SK-N-SH (cell line): ENCODE measurements around the gene CKB. TPM values are rescaled to one million over a fixed set of nuclear protein-coding genes. Genes with fewer than 3 reads are reported as not detected.

Experiments used
- CTCF ChIA-PET: fragments of 300-600, 350-600 bp; formaldehyde crosslinking; extraction: SDS; loops from one replicate; lab custom pipeline; 2021; lab: Yijun Ruan, JAX
- POLR2A ChIA-PET: fragments of 350-600 bp; sonication (Branson Sonifier 250); formaldehyde crosslinking; extraction: SDS; loops from one replicate; lab custom pipeline; 2020; ENCODE audit warnings: antibody characterized with exemption, inconsistent platforms; lab: Yijun Ruan, JAX
- DNase-seq: peaks from one replicate; pipeline ENCODE4 v3.0.0; 2012
- H2AFZ ChIP-seq: fragments of 200-600 bp; sonication (generic); 2 replicates; pipeline ENCODE4 v1.8.1; 2016; ENCODE audit warnings: antibody characterized with exemption, mild to moderate bottlenecking, low read depth
- H3F3A ChIP-seq: fragments of 200-600 bp; sonication (generic); replicated peaks from 2 replicates; pipeline ENCODE3; 2016; ENCODE audit warnings: antibody characterized with exemption, mild to moderate bottlenecking; ENCODE audit not compliant: insufficient read depth
- H3K27ac ChIP-seq, 2 experiments: fragments of 200-500 bp in 1 of 2; fragments of 200-600 bp in 1 of 2; sonication (Bioruptor generic) in 1 of 2; sonication (generic), shearing (Covaris generic) in 1 of 2; 2 replicates each; pipeline versions ENCODE4 v1.5.1 to v1.6.1; 2014 to 2016; ENCODE audit warnings: low read depth in 2 of 2, inconsistent platforms in 1 of 2, low read length in 1 of 2, mild to moderate bottlenecking in 1 of 2, mixed read lengths in 1 of 2
- H3K27me3 ChIP-seq: fragments of 200-600 bp; sonication (generic), shearing (Covaris generic); 2 replicates; pipeline ENCODE4 v1.6.1; 2016; ENCODE audit warnings: mixed run types; ENCODE audit not compliant: insufficient read depth
- H3K36me3 ChIP-seq, 2 experiments: fragments of 200-500 bp in 1 of 2; fragments of 200-600 bp in 1 of 2; sonication (Bioruptor generic) in 1 of 2; sonication (generic) in 1 of 2; replicated peaks in 1 of 2; 2 replicates each; pipeline versions ENCODE3 to v1.5.1; 2014 to 2016; ENCODE audit warnings: low read length in 1 of 2, mild to moderate bottlenecking in 1 of 2; ENCODE audit not compliant: insufficient read depth in 2 of 2, control insufficient read depth in 1 of 2
- H3K4me1 ChIP-seq, 2 experiments: fragments of 200-500 bp in 1 of 2; fragments of 200-600 bp in 1 of 2; sonication (Bioruptor generic) in 1 of 2; sonication (generic), shearing (Covaris generic) in 1 of 2; 2 replicates each; pipeline versions ENCODE4 v1.5.1 to v1.6.1; 2014 to 2016; ENCODE audit warnings: low read depth in 1 of 2, low read length in 1 of 2, mixed run types in 1 of 2; ENCODE audit not compliant: insufficient read depth in 2 of 2, control insufficient read depth in 1 of 2
- H3K4me2 ChIP-seq: fragments of 200-600 bp; sonication (generic), shearing (Covaris generic); 2 replicates; pipeline ENCODE4 v1.6.1; 2017; ENCODE audit warnings: mixed run types
- H3K4me3 ChIP-seq, 2 experiments: fragments of 200-500 bp in 1 of 2; fragments of 200-600 bp in 1 of 2; sonication (Bioruptor generic) in 1 of 2; sonication (generic), shearing (Covaris generic) in 1 of 2; 2 replicates each; pipeline versions ENCODE4 v1.5.1 to v1.8.1; 2014 to 2016; ENCODE audit warnings: low read depth in 2 of 2, inconsistent platforms in 1 of 2, low read length in 1 of 2, mild to moderate bottlenecking in 1 of 2, mixed read lengths in 1 of 2, moderate library complexity in 1 of 2
- H3K79me2 ChIP-seq: fragments of 200-600 bp; sonication (generic); 2 replicates; pipeline ENCODE4 v1.8.1; 2017; ENCODE audit warnings: mild to moderate bottlenecking; ENCODE audit not compliant: insufficient read depth
- H3K9ac ChIP-seq: fragments of 200-600 bp; sonication (generic); 2 replicates; pipeline ENCODE4 v1.6.1; 2017; ENCODE audit warnings: mixed run types
- H3K9me2 ChIP-seq: fragments of 200-600 bp; sonication (generic); 2 replicates; pipeline ENCODE4 v1.6.1; 2017; ENCODE audit warnings: mixed run types
- H3K9me3 ChIP-seq: fragments of 200-600 bp; sonication (generic); 2 replicates; pipeline ENCODE4 v1.6.1; 2017; ENCODE audit warnings: mixed run types, mild to moderate bottlenecking, moderate library complexity
- H4K20me1 ChIP-seq: fragments of 200-600 bp; sonication (generic); 2 replicates; pipeline ENCODE4 v1.6.1; 2017; ENCODE audit warnings: mild to moderate bottlenecking, mixed run types; ENCODE audit not compliant: insufficient read depth
- ELF1 ChIP-seq: IDR thresholded peaks from 2 replicates; pipeline ENCODE4 v1.4.0; 2012
- EP300 ChIP-seq, 2 experiments: IDR thresholded peaks; 2 replicates each; pipeline versions ENCODE4 v1.4.0 to v1.6.1; 2012; ENCODE audit warnings: borderline replicate concordance in 1 of 2, low read depth in 1 of 2, low read length in 1 of 2
- FOSL2 ChIP-seq: IDR thresholded peaks from 2 replicates; pipeline ENCODE4 v1.4.0; 2012; ENCODE audit warnings: low read depth, mild to moderate bottlenecking, moderate library complexity, borderline replicate concordance
- FOXM1 ChIP-seq: IDR thresholded peaks from 2 replicates; pipeline ENCODE4 v1.4.0; 2012; ENCODE audit warnings: low read depth, mild to moderate bottlenecking
- GATA2 ChIP-seq: sonication (generic); formaldehyde crosslinking; IDR thresholded peaks from 2 replicates; pipeline ENCODE4 v1.5.0; 2020; ENCODE audit warnings: mild to moderate bottlenecking, missing genetic modification reagents
- IRF3 ChIP-seq: fragments of 150-350 bp; IDR thresholded peaks from 2 replicates; pipeline ENCODE4 v1.6.1; 2016; ENCODE audit warnings: mild to moderate bottlenecking, low read depth, low read length
- JUND ChIP-seq: IDR thresholded peaks from 2 replicates; pipeline ENCODE4 v1.4.0; 2012
- RAD21 ChIP-seq: IDR thresholded peaks from 2 replicates; pipeline ENCODE4 v1.6.1; 2012; ENCODE audit warnings: mild to moderate bottlenecking, low read length
- REST ChIP-seq: IDR thresholded peaks from 2 replicates; pipeline ENCODE4 v1.6.1; 2012; ENCODE audit warnings: mild to moderate bottlenecking, low read depth, low read length, moderate library complexity
- RXRA ChIP-seq: IDR thresholded peaks from 2 replicates; pipeline ENCODE4 v1.4.0; 2012; ENCODE audit warnings: low read depth, mild to moderate bottlenecking, borderline replicate concordance
- SIN3A ChIP-seq: IDR thresholded peaks from 2 replicates; pipeline ENCODE4 v1.6.1; 2012; ENCODE audit warnings: low read depth, mild to moderate bottlenecking, low read length, moderate library complexity, borderline replicate concordance
- TAF1 ChIP-seq: IDR thresholded peaks from 2 replicates; pipeline ENCODE4 v1.6.1; 2012; ENCODE audit warnings: low read depth, mild to moderate bottlenecking, low read length, moderate library complexity, borderline replicate concordance
- USF1 ChIP-seq: IDR thresholded peaks from 2 replicates; pipeline ENCODE4 v1.4.0; 2012; ENCODE audit warnings: low read depth, borderline replicate concordance
- USF2 ChIP-seq: fragments of 150-350 bp; IDR thresholded peaks from 2 replicates; pipeline ENCODE4 v1.6.1; 2017; ENCODE audit warnings: antibody characterized with exemption, low read length, low read depth, borderline replicate concordance
- YY1 ChIP-seq: IDR thresholded peaks from 2 replicates; pipeline ENCODE4 v1.4.0; 2012; ENCODE audit warnings: low read depth, mild to moderate bottlenecking
- ZBTB33 ChIP-seq: IDR thresholded peaks from 2 replicates; pipeline ENCODE4 v1.4.0; 2012; ENCODE audit warnings: low read depth, borderline replicate concordance
- WGBS: methylation state at CpG from one replicate; pipeline ENCODE4 v1.1.6; 2017; ENCODE audit warnings: low lambda C conversion rate; 5-methylcytosine and 5-hydroxymethylcytosine counted together
- polyA plus RNA-seq, 3 experiments: library from polyadenylated mRNA; depleted of rRNA; stranded (reverse); fragments of >200 nt; gene quantifications; 2 replicates each; pipeline ENCODE4 v1.2.3, GENCODE V29; 2012

Gene CKB
- polyA plus RNA-seq, 1 of the 3 experiments (the other 2 are of a cell fraction) = 53.0 TPM

- H3K9me2 ChIP-seq = no peaks in the 10 kb centered on the region
- WGBS = 96% methylated on average over 10 of the region's 10 CpGs
- no peak for TF ChIP-seq TAF1
- no peak for TF ChIP-seq IRF3
- no peak for TF ChIP-seq USF1
- no peak for TF ChIP-seq FOSL2
- no peak for TF ChIP-seq EP300 (IDR thresholded peaks at IDR 0.05; ENCODE audit: borderline replicate concordance in 1 of 2, low read depth in 1 of 2, low read length in 1 of 2)
- TF ChIP-seq GATA2 (CRISPR knock-in tag) = no peak
- TF ChIP-seq REST = no peak
- TF ChIP-seq, all 33 proteins: peak for 0
- Histone ChIP-seq H3K9me3 (no peaks in the 10 kb centered on the region), H3K4me3 (no peak overlapping the region), H3K27me3 (no peaks in the 10 kb centered on the region), H4K20me1 (no peaks in the 10 kb centered on the region), H3F3A (peaks cover 16% of the 10 kb centered on the region), H2AFZ (no peak overlapping the region), H3K27ac (no peak overlapping the region), H3K4me2 (no peak overlapping the region), H3K9ac (no peak overlapping the region), H3K4me1 (peaks cover 0 to 4% of the 10 kb centered on the region in 2 experiments; a peak in 1 of 4 replicates), H3K79me2 (no peaks in the 10 kb centered on the region), H3K36me3 (peaks cover 43 to 48% of the 10 kb centered on the region in 2 experiments)
- POLR2A ChIA-PET = no interaction called here
- CTCF ChIA-PET = interaction anchor here (1.0 to 1.5 kb wide), 4 partner anchors 8 to 101 kb away, joined by 3 to 8 read pairs (median 4); no protein-coding TSS in a partner anchor
- DNase-seq = no peak
Observed at GRCh38 chr14:103491691-103492090, 30.9 kb downstream of the CKB start.

DNA sequence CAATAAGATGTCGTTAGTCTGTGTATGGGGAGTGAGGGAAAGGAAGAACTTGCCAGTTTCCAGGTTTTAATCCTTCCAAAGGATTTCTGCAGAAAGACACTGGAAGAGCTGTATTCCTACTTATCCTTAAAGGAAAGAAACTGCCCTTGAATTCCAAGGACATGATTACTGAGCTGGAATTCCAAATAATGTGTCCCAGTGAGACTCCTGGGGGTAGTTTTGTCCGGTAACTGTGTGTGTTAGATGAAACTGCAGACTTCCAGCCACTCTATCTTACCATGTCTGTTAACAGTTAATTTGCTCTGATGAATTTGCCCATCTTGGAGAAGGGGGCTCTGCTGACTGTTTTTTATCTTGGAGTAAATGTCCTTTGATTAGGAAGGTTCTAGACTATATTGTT, 33.0 kb downstream of the CKB start:
- H3F3A ChIP-seq = peaks cover 16% of the 10 kb centered on the region
- H3K9ac ChIP-seq = no peak overlapping the region
- peaks cover 40 to 44% of the 10 kb centered on the region in 2 experiments for H3K36me3 ChIP-seq
- WGBS = 97% methylated on average over 2 of the region's 2 CpGs
- no peaks in the 10 kb centered on the region for H3K9me3 ChIP-seq
- H2AFZ ChIP-seq = no peak overlapping the region
- no peak overlapping the region for H3K4me3 ChIP-seq
- no peak overlapping the region for H3K27ac ChIP-seq
- ChIA-PET CTCF (interaction anchor here (0.6 to 4.3 kb wide), 4 partner anchors 10 to 29 kb away, joined by 3 to 37 read pairs (median 8); no protein-coding TSS in a partner anchor), POLR2A (no interaction called here)
- peaks cover 0 to 4% of the 10 kb centered on the region in 2 experiments; a peak in 1 of 4 replicates for H3K4me1 ChIP-seq
- no peaks in the 10 kb centered on the region for H3K79me2 ChIP-seq
- no peak for DNase-seq
- no peaks in the 10 kb centered on the region for H4K20me1 ChIP-seq
- no peaks in the 10 kb centered on the region for H3K27me3 ChIP-seq
- H3K9me2 ChIP-seq = no peaks in the 10 kb centered on the region
- H3K4me2 ChIP-seq = no peak overlapping the region
- no peak for TF ChIP-seq JUND
- TF ChIP-seq EP300 (IDR thresholded peaks at IDR 0.05; ENCODE audit: borderline replicate concordance in 1 of 2, low read depth in 1 of 2, low read length in 1 of 2) = no peak
- TF ChIP-seq GATA2 (CRISPR knock-in tag) = no peak
- TF ChIP-seq RAD21 = no peak
- TF ChIP-seq SIN3A = no peak
- TF ChIP-seq USF2 = no peak
- no peak for TF ChIP-seq RXRA
- TF ChIP-seq YY1 = no peak
- no peak for TF ChIP-seq FOXM1
- TF ChIP-seq ELF1 = no peak
- TF ChIP-seq ZBTB33 = no peak
